NCI-H2029 (cell line): ENCODE results near the gene GAS5.
"Not testable (repeated sequence)": the region's sequence is repeated elsewhere in the genome, so short reads cannot be mapped to it uniquely, and the experiment has no call there.

Experiments used
- DNase-seq: peaks from one replicate; lab custom pipeline; 2025; lab: John Stamatoyannopoulos, UW

The GAS5 gene

GRCh38 chr1:173869021-173869359 is 1.2 kb upstream of the GAS5 start:
- no peak for DNase-seq

- peak; percentile 72 for DNase-seq
Measured at GRCh38 chr1:173868266-173869020, 654 bp upstream of the GAS5 start, which contains the start of gene ZBTB37. Gene ZBTB37, plus strand, starts transcription at chr1:173868380. Its CDS starts 1,846 bp downstream, at chr1:173870226.

GRCh38 chr1:173867141-173867752 is 542 bp downstream of the GAS5 start:
- DNase-seq: peak; percentile 30

GRCh38 chr1:173866413-173867115 is 1.2 kb downstream of the GAS5 start:
- no peak for DNase-seq

- DNase-seq: no peak
Measured at GRCh38 chr1:173865468-173866164, 2.2 kb downstream of the GAS5 start.

GRCh38 chr1:173864179-173864867 is 3.5 kb downstream of the GAS5 start:
- DNase-seq: no peak

- DNase-seq: no peak
Measured at GRCh38 chr1:173863224-173864161, 4.3 kb downstream of the GAS5 start.

- no peak for DNase-seq
Measured at GRCh38 chr1:173862769-173863223, 5.0 kb downstream of the GAS5 start.

- not testable (repeated sequence) for DNase-seq
Measured at GRCh38 chr1:173862146-173862768, 5.5 kb downstream of the GAS5 start.

- no peak for DNase-seq
Measured at GRCh38 chr1:173861731-173862145, 6.1 kb downstream of the GAS5 start.

GRCh38 chr1:173860065-173860464 is 7.7 kb downstream of the GAS5 start:
- DNase-seq: no peak

GRCh38 chr1:173859547-173859946 is 8.2 kb downstream of the GAS5 start:
- not testable (repeated sequence) for DNase-seq

- no peak for DNase-seq
Measured at GRCh38 chr1:173857363-173857917, 10.3 kb downstream of the GAS5 start.

- DNase-seq: no peak
Measured at GRCh38 chr1:173856903-173857302, 10.9 kb downstream of the GAS5 start.

- DNase-seq: no peak
Measured at GRCh38 chr1:173856014-173856413, 11.8 kb downstream of the GAS5 start.

- no peak for DNase-seq
Measured at GRCh38 chr1:173853074-173853473, 14.7 kb downstream of the GAS5 start.

- DNase-seq: no peak
Measured at GRCh38 chr1:173852105-173852504, 15.7 kb downstream of the GAS5 start.

GRCh38 chr1:173832748-173833147 is 35.0 kb downstream of the GAS5 start:
- no peak for DNase-seq

GRCh38 chr1:173827611-173828010 is 40.2 kb downstream of the GAS5 start:
- no peak for DNase-seq
